ENCODE results near the gene PARD3B.
A peak's percentile ranks its signal among the peaks of the same experiment; 100 is the strongest.

Gene PARD3B

GRCh38 chr2:205141381-205141780, 596.1 kb downstream of the PARD3B start:
- no peak for DNase-seq (ENCODE audit: low read depth)

- DNase-seq (ENCODE audit: low read depth): no peak
These were observed 600.6 kb downstream of the PARD3B start for GRCh38 chr2:205145888-205146287.

GRCh38 chr2:205148755-205149154, 603.5 kb downstream of the PARD3B start:
- DNase-seq (ENCODE audit: low read depth): no peak

- DNase-seq (ENCODE audit: low read depth): no peak
These were observed 611.2 kb downstream of the PARD3B start for GRCh38 chr2:205156457-205156856.

- no peak for DNase-seq (ENCODE audit: low read depth)
These were observed 613.1 kb downstream of the PARD3B start for GRCh38 chr2:205158404-205158803.

- DNase-seq (ENCODE audit: low read depth): peak; percentile 9
These were observed 616.0 kb downstream of the PARD3B start for GRCh38 chr2:205161156-205161839.

- no peak for DNase-seq (ENCODE audit: low read depth)
These were observed 621.5 kb downstream of the PARD3B start for GRCh38 chr2:205166745-205167144.

GRCh38 chr2:205169012-205169411, 623.7 kb downstream of the PARD3B start:
- no peak for DNase-seq (ENCODE audit: low read depth)

GRCh38 chr2:205169464-205169863, 624.2 kb downstream of the PARD3B start:
- no peak for DNase-seq (ENCODE audit: low read depth)

GRCh38 chr2:205170399-205170798, 625.1 kb downstream of the PARD3B start:
- DNase-seq (ENCODE audit: low read depth): no peak

- DNase-seq (ENCODE audit: low read depth): no peak
These were observed 626.1 kb downstream of the PARD3B start for GRCh38 chr2:205171261-205171940.

- DNase-seq (ENCODE audit: low read depth): no peak
These were observed 630.6 kb downstream of the PARD3B start for GRCh38 chr2:205175831-205176230.

GRCh38 chr2:205176546-205176945, 631.3 kb downstream of the PARD3B start:
- no peak for DNase-seq (ENCODE audit: low read depth)

- DNase-seq (ENCODE audit: low read depth): peak; percentile 3
These were observed 632.3 kb downstream of the PARD3B start for GRCh38 chr2:205177546-205177945.

GRCh38 chr2:205180730-205181129, 635.5 kb downstream of the PARD3B start:
- DNase-seq (ENCODE audit: low read depth): no peak

GRCh38 chr2:205187731-205188130, 642.5 kb downstream of the PARD3B start:
- peak; percentile 3 for DNase-seq (ENCODE audit: low read depth)

- DNase-seq (ENCODE audit: low read depth): peak; percentile 78
These were observed 643.2 kb downstream of the PARD3B start for GRCh38 chr2:205188239-205189138.

GRCh38 chr2:205189301-205189700, 644.0 kb downstream of the PARD3B start:
- no peak for DNase-seq (ENCODE audit: low read depth)

GRCh38 chr2:205190528-205190927, 645.3 kb downstream of the PARD3B start:
- DNase-seq (ENCODE audit: low read depth): no peak

- DNase-seq (ENCODE audit: low read depth): no peak
These were observed 648.0 kb downstream of the PARD3B start for GRCh38 chr2:205193125-205193835.

- no peak for DNase-seq (ENCODE audit: low read depth)
These were observed 648.6 kb downstream of the PARD3B start for GRCh38 chr2:205193836-205194228.

All from iris pigment epithelial cell (primary cell).